Left lung (tissue), 10 donors: Measurements from ENCODE around the gene NUP50. TPM values are rescaled to one million over a fixed set of nuclear protein-coding genes. Genes with fewer than 3 reads are reported as not detected.
A peak's percentile ranks its signal among the peaks of the same experiment; 100 is the strongest.

Experiments used
- ATAC-seq: fragments of 200-7000 bp; cut with Tn5 transposase; one replicate; pipeline ENCODE4 v1.9.1; 2020; ENCODE audit warnings: moderate library complexity
- DNase-seq, 4 donors: peaks; one replicate each; pipeline ENCODE4 v3.0.0-alpha.2; 2013 to 2020
- H3K27ac ChIP-seq, 2 donors: fragments of 200-600 bp; sonication (generic) in 1 of 2; one replicate each; pipeline versions ENCODE4 v1.5.0 to v1.8.0; 2020 to 2021
- H3K27me3 ChIP-seq, 2 donors: fragments of 200-600 bp; sonication (generic) in 1 of 2; one replicate each; pipeline versions ENCODE4 v1.5.0 to v1.8.0; 2020 to 2021
- H3K36me3 ChIP-seq, 2 donors: fragments of 200-600 bp; sonication (generic) in 1 of 2; one replicate each; pipeline versions ENCODE4 v1.5.0 to v1.8.0; 2020 to 2021
- H3K4me1 ChIP-seq, 2 donors: fragments of 200-600 bp; one replicate each; pipeline ENCODE4 v1.8.0; 2021
- H3K4me3 ChIP-seq, 2 donors: fragments of 200-600 bp; sonication (generic) in 1 of 2; one replicate each; pipeline versions ENCODE4 v1.5.0 to v1.8.0; 2020 to 2021; ENCODE audit warnings: mild to moderate bottlenecking in 1 of 2
- H3K9me3 ChIP-seq, 2 donors: fragments of 200-600 bp; sonication (generic) in 1 of 2; one replicate each; pipeline versions ENCODE4 v1.5.0 to v1.8.0; 2020 to 2021
- intact Hi-C, 2 donors: fragments of 100-400 bp; cut with DNase I; formaldehyde crosslinking; loops; one replicate each; pipeline versions ENCODE4 v1.11.2 to v1.14.2; 2022
- polyA plus RNA-seq, 6 donors: library from polyadenylated mRNA; unstranded; fragments of 120-200 nt; gene quantifications; one replicate each; pipeline ENCODE4 v1.2.1, GENCODE V29; 2013; ENCODE audit not compliant: insufficient read length in 6 of 6
- total RNA-seq, 2 donors: library from RNA; stranded (reverse); fragmentation: NEBNext Ultra II Directional; extraction: Animal tissue kit (Norgen Biotek cat#: 25700); gene quantifications; one replicate each; pipeline ENCODE4 v1.2.1, GENCODE V29; 2021
- TF ChIP-seq, protein P1 (sequence below), 2 donors: fragments of 200-600 bp; sonication (generic) in 1 of 2; IDR thresholded peaks; one replicate each; pipeline versions ENCODE4 v1.5.0 to v1.8.0; 2021; ENCODE audit warnings: antibody characterized with exemption in 2 of 2
- donor health status: DM: no; HTN: yes; CAD: no.
- donor health status: DM: no; HTN: no; CAD: no.

NUP50 gene
- total and polyA plus RNA-seq, 8 donors, result 47.4 to 70.0 (median 52.9) TPM

DNA sequence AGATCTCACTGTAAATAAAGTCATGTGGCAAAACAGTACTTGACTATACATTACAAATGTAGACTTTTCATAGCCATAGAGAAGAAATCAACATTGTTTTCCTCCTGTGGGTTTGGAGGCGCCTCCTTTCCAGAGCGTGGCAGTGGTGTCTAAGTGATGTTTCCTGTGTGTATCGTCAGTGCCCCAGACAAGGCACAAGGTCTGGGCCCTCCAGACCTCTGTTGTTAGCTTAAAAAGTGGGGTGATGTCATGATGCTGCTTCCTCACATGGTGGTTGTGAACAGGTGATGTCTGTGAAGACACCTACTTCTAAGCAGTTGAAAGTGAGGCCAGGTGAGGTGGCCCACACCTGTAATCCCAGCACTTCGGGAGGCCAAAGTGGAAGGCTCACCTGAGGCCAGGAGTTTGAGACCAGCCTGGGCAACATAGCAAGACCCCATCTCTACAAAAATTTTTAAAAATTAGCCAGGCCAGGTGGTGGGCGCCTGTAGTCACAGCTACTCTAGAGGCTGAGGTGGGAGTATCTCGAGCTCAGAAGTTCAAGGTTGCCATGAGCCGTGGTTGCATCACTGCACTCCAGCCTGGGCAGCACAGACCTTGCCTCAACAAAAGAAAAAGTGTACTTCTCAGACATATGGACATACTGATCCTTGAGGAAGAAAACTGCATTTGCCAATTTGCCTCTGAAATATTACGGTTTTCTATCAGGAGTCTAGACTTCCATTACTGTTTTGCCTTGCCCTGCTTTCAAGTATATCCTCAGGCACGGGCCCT is 15.7 kb downstream of the NUP50 start:
- ATAC-seq, result no peak
- no peak overlapping the region for H3K27ac ChIP-seq
- no peak overlapping the region for H3K4me3 ChIP-seq
- DNase-seq, result no peak
- TF ChIP-seq, protein P1, sequence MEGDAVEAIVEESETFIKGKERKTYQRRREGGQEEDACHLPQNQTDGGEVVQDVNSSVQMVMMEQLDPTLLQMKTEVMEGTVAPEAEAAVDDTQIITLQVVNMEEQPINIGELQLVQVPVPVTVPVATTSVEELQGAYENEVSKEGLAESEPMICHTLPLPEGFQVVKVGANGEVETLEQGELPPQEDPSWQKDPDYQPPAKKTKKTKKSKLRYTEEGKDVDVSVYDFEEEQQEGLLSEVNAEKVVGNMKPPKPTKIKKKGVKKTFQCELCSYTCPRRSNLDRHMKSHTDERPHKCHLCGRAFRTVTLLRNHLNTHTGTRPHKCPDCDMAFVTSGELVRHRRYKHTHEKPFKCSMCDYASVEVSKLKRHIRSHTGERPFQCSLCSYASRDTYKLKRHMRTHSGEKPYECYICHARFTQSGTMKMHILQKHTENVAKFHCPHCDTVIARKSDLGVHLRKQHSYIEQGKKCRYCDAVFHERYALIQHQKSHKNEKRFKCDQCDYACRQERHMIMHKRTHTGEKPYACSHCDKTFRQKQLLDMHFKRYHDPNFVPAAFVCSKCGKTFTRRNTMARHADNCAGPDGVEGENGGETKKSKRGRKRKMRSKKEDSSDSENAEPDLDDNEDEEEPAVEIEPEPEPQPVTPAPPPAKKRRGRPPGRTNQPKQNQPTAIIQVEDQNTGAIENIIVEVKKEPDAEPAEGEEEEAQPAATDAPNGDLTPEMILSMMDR (IDR thresholded peaks at IDR 0.05), result no peak
- no peaks in the 10 kb centered on the region for H3K9me3 ChIP-seq
- intact Hi-C loops, result no loop called here
- H3K36me3 ChIP-seq, result peaks cover 0 to 100% of the 10 kb centered on the region in 2 donors
- no peaks in the 10 kb centered on the region for H3K27me3 ChIP-seq
- peaks cover 0 to 19% of the 10 kb centered on the region in 2 donors for H3K4me1 ChIP-seq

DNA sequence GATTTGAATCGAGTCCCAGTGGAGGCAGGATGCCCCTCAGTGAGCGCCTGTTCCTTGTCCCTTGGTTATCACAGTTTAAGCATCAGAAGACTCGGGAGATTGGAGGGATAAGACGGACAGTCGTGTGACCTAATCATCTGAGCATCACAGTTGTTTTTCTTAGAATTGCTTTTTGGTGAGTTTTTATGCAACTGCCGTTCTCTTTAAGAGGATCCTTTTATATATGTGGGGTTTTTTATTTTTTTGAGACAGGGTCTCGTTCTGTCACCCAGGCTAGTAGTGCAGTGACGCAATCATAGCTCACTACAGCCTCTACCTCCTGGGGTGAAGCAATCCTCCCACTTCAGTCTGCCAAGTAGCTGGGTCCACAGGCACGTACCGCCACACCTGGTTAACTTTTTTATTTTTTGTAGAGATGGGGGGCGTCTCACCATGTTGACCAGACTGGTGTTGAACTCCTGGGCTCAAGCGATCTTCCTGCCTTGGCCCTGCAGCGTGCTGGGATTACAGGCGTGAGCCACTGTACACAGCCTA is 16.5 kb downstream of the NUP50 start:
- TF ChIP-seq, protein P1 (IDR thresholded peaks at IDR 0.05), result no peak
- Histone ChIP-seq H3K27me3 (no peaks in the 10 kb centered on the region), H3K36me3 (peaks cover 0 to 100% of the 10 kb centered on the region in 2 donors), H3K4me3 (no peak overlapping the region), H3K9me3 (no peaks in the 10 kb centered on the region), H3K27ac (no peak overlapping the region), H3K4me1 (peaks cover 0 to 19% of the 10 kb centered on the region in 2 donors)
- DNase-seq (peak in 1 of 4 donors; percentile 46), ATAC-seq (peak; percentile 82)
- intact Hi-C loops, result no loop called here

DNA sequence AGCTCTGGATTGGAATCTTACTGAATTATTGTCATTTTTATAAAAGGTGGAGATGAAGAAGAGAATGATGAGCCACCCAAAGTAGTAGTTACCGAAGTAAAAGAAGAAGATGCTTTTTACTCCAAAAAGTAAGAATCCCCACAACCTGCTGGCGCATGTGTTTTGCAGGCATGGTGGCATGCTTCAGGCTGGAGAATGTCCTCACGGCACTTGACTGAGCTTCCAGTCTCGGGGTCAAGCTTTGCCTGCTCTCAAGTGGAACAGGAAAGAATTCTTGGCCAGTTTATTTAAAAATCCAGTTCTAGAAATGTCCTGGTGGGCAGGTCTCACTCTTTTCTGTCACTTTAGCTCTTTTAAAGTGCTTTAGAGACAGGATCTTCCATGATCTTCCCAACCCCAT is 17.5 kb downstream of the NUP50 start:
- peak; percentile 56 for ATAC-seq
- Histone ChIP-seq H3K4me3 (no peak overlapping the region), H3K9me3 (no peaks in the 10 kb centered on the region), H3K27ac (no peak overlapping the region), H3K27me3 (no peaks in the 10 kb centered on the region), H3K36me3 (peaks cover 0 to 100% of the 10 kb centered on the region in 2 donors), H3K4me1 (peaks cover 0 to 19% of the 10 kb centered on the region in 2 donors)
- DNase-seq, result no peak
- TF ChIP-seq, protein P1 (IDR thresholded peaks at IDR 0.05), result no peak
- intact Hi-C loops, result no loop called here

DNA sequence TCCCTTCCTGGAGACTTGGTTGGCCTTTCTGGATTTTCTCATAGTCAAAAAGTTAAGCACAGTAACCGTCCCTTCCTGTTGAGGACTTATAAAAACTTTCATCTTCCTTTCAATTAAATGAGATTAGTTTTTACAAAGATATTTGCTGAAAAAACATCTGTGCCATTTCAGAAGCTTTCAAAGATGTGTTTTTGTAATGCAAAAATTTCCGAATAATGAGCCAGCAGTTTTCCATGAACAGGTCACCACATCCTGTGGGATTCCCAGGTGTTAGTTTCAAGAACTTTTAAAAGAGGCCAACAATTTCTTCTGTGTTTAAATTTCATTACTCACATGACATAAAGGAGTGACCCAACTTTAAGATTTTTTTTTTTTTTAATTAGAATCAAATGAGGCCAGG is 18.0 kb downstream of the NUP50 start:
- TF ChIP-seq, protein P1 (IDR thresholded peaks at IDR 0.05), result no peak
- peaks cover 0 to 100% of the 10 kb centered on the region in 2 donors for H3K36me3 ChIP-seq

DNA sequence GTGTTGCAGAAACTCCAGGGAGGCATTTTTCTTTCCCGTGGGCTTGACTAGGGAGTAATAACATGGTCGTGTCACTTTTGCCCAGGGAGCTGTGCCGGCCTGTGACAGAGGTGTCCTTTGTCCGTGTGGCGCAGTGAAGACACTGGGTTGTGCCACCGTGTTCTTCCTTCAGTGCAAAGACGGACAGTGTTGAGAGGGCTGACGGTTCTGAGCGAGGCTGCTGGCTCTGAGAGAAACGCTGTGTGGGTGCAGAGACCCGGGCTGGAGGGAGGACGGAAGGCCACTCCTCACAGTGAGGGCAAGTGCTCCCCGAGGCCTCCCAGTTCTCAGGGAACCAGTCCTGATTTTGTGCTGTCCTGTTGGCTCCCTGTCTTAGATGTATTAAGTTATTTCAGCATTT is 20.2 kb downstream of the NUP50 start:
- Histone ChIP-seq H3K4me1 (peaks cover 0 to 19% of the 10 kb centered on the region in 2 donors), H3K27me3 (no peaks in the 10 kb centered on the region), H3K36me3 (peaks cover 0 to 91% of the 10 kb centered on the region in 2 donors), H3K4me3 (no peak overlapping the region), H3K9me3 (no peaks in the 10 kb centered on the region), H3K27ac (no peak overlapping the region)
- ATAC-seq (no peak), DNase-seq (no peak)
- intact Hi-C loops, result no loop called here
- TF ChIP-seq, protein P1 (IDR thresholded peaks at IDR 0.05), result no peak

More for the DNA sequence above, 18.0 kb downstream of the NUP50 start:
- Histone ChIP-seq H3K27me3 (no peaks in the 10 kb centered on the region), H3K9me3 (no peaks in the 10 kb centered on the region), H3K27ac (no peak overlapping the region), H3K4me3 (no peak overlapping the region), H3K4me1 (peaks cover 0 to 19% of the 10 kb centered on the region in 2 donors)
- intact Hi-C loops, result no loop called here
- DNase-seq, result no peak
- ATAC-seq, result no peak
